Ovary (tissue), 3 donors: ENCODE results near the gene PHKG1.

Source experiments
- CTCF ChIP-seq, 3 donors: fragments of 450-650 bp in 2 of 3; fragments of 200-600 bp in 1 of 3; IDR thresholded peaks; one replicate each; pipeline versions ENCODE4 v1.5.1 to v1.8.0; 2016 to 2022; ENCODE audit warnings: antibody characterized with exemption in 3 of 3, mild to moderate bottlenecking in 1 of 3
- EP300 ChIP-seq: sonication (generic); formaldehyde crosslinking; IDR thresholded peaks from one replicate; pipeline ENCODE4 v1.6.1; 2017; ENCODE audit warnings: antibody characterized with exemption
- donor health status: DM: no; HTN: no; CAD: no.

GRCh38 chr7:56046721-56047445 is 45.9 kb downstream of the PHKG1 start:
- TF ChIP-seq CTCF (IDR thresholded peaks at IDR 0.05) (no peak), EP300 (no peak)
